AG04449 (cell line): Measurements from ENCODE around the gene ZNF213.

ENCODE experiments used
- CTCF ChIA-PET: fragments of 350-600 bp; formaldehyde crosslinking; extraction: SDS; loops from one replicate; lab custom pipeline; 2021; ENCODE audit warnings: antibody characterized with exemption; lab: Yijun Ruan, JAX
- POLR2A ChIA-PET: fragments of 400-600, 350-600 bp; formaldehyde crosslinking; extraction: SDS; loops from one replicate; lab custom pipeline; 2020; ENCODE audit warnings: antibody characterized with exemption, inconsistent platforms; lab: Yijun Ruan, JAX
- DNase-seq: peaks from one replicate; pipeline ENCODE4 v3.0.0-alpha.2; 2010; ENCODE audit warnings: low read depth, low spot score
- H3K4me3 ChIP-seq: 2 replicates; pipeline ENCODE4 v1.5.1; 2011; ENCODE audit warnings: low read depth, mild to moderate bottlenecking, control low read depth, low read length
- TF ChIP-seq, protein P1 (sequence below): IDR thresholded peaks from one replicate; pipeline ENCODE4 v1.5.1; 2011; ENCODE audit warnings: mild to moderate bottlenecking, moderate library complexity, low read length, control low read depth, inconsistent platforms; ENCODE audit not compliant: insufficient read depth; ENCODE audit errors: missing control alignments

ZNF213 gene

GRCh38 chr16:3088925-3089716, 45.7 kb upstream of the ZNF213 start:
- POLR2A ChIA-PET, result interaction anchor here (0.6 kb wide), 1 partner anchor 44 kb away, joined by 3 read pairs; no protein-coding TSS in a partner anchor
- TF ChIP-seq, protein P1, sequence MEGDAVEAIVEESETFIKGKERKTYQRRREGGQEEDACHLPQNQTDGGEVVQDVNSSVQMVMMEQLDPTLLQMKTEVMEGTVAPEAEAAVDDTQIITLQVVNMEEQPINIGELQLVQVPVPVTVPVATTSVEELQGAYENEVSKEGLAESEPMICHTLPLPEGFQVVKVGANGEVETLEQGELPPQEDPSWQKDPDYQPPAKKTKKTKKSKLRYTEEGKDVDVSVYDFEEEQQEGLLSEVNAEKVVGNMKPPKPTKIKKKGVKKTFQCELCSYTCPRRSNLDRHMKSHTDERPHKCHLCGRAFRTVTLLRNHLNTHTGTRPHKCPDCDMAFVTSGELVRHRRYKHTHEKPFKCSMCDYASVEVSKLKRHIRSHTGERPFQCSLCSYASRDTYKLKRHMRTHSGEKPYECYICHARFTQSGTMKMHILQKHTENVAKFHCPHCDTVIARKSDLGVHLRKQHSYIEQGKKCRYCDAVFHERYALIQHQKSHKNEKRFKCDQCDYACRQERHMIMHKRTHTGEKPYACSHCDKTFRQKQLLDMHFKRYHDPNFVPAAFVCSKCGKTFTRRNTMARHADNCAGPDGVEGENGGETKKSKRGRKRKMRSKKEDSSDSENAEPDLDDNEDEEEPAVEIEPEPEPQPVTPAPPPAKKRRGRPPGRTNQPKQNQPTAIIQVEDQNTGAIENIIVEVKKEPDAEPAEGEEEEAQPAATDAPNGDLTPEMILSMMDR, result no peak

DNA sequence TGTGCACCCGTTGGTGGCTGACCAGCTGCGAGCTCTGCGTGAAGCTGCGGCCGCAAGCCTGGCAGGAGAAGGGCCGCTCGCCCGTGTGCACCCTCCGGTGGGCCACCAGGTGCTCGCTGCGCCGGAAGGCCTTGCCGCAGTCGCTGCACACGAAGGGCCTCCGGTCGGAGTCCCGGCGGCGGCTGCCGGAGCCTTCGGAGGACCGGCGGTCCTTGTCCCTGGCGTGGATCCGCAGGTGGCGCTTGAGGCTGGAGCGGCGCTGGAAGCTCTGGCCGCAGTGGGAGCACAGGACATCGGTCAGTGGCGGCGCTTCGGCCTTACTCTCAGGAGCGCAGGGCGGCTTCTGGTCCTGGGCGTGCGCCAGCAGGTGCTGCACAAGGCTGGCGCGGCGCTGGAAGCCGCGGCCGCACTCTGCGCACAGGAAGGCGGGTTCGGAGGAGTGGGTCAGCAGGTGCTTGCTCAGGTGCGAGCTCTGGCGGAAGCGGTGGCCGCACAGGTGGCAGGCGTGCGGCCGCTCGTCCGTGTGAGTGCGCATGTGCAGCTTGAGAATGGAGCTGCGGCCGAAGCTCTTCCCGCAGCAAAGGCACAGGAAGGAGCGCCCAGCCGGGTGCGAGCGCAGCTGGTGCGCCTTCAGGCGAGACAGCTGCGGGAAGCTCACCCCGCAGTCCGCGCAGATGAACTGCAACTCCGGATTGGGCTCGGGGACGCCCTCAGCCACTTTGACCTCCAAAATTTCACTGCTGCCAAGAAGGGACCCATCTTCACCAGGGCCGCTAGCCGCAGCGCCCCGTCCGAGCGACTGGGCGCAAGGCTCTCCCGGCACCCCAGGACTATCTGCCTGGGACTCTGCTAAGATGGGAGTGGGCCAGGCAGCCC, 44.9 kb upstream of the ZNF213 start:
- H3K4me3 ChIP-seq, result no peak overlapping the region
- DNase-seq, result no peak
- CTCF ChIA-PET, result interaction anchor here (0.9 to 1.6 kb wide), 3 partner anchors 11 to 58 kb away, joined by 3 to 4 read pairs (median 4); no protein-coding TSS in a partner anchor
- POLR2A ChIA-PET, result interaction anchor here (0.6 kb wide), 1 partner anchor 43 kb away, joined by 3 read pairs; no protein-coding TSS in a partner anchor
- TF ChIP-seq, protein P1, result no peak

More at GRCh38 chr16:3088925-3089716, 45.7 kb upstream of the ZNF213 start:
- H3K4me3 ChIP-seq, result no peak overlapping the region
- DNase-seq, result no peak
- CTCF ChIA-PET, result interaction anchor here (0.9 to 1.6 kb wide), 4 partner anchors 11 to 58 kb away, joined by 3 to 4 read pairs (median 4); no protein-coding TSS in a partner anchor

DNA sequence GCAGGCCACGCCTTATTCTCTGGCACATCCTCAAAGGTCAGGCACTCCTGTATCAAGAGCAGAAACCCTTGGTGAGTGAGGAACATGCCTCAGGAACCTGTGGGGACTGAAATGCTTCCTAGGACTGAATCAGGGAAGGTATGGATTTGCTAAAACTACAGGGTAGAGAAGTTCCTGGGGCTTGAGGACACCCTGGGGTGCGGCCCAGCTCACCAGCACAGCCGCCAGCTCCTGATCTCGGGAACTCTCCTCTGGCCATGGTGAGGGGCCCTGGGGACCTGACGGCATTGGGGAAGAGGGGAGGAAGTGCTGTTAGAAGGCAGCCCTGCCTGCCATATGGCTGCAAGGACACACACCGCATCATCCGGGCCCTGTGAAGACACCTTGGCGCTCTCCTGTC, 43.3 kb upstream of the ZNF213 start:
- ChIA-PET POLR2A (no interaction called here), CTCF (interaction anchor here (0.8 to 1.1 kb wide), 4 partner anchors 11 to 38 kb away, joined by 3 to 4 read pairs (median 3); no protein-coding TSS in a partner anchor)
- no peak overlapping the region for H3K4me3 ChIP-seq
- TF ChIP-seq, protein P1, result no peak
- DNase-seq, result no peak

GRCh38 chr16:3092501-3092941, 42.3 kb upstream of the ZNF213 start:
- no peak for DNase-seq
- POLR2A ChIA-PET, result no interaction called here
- CTCF ChIA-PET, result interaction anchor here (1.0 to 2.3 kb wide), 3 partner anchors 8 to 37 kb away, joined by 4 to 10 read pairs (median 8); no protein-coding TSS in a partner anchor
- no peak overlapping the region for H3K4me3 ChIP-seq
- TF ChIP-seq, protein P1, result no peak

DNA sequence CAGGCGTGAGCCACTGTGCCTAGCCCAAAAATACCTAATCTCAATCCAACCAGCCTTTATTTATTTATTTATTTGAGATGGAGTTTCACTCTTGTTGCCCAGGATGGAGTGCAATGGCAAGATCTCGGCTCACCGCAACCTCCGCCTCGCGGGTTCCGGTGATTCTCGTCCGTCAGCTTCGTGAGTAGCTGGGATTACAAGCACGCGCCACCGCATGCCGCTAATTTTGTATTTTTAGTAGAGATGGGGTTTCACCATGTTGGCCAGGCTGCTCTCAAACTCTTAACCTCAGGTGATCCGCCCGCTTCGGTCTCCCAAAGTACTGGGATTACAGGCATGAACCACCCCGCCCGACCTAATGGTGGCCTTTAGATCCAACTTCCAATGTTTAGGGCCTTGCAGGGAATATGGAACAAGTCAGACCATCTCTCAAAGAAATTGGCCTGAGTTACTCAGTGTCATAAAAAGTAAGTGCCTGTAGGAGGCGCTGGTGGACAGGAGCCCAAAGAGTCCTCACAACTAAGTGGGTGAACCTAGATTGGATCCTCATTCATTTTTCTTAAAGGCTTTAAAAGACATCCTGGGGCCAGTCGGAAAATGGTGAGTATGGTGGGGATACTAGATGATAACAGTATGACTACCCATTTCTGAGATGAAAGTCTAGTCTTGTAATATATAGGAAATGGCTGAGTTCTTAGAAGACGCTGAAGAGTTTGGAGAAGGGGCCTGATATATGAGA, 40.4 kb upstream of the ZNF213 start:
- DNase-seq, result no peak
- ChIA-PET POLR2A (no interaction called here), CTCF (interaction anchor here (1.0 to 2.3 kb wide), 4 partner anchors 11 to 60 kb away, joined by 3 to 10 read pairs (median 6); no protein-coding TSS in a partner anchor)
- TF ChIP-seq, protein P1, result peak; percentile 15
- no peak overlapping the region for H3K4me3 ChIP-seq
